ENCODE results near the gene MROH2A. TPM values are rescaled to one million over a fixed set of nuclear protein-coding genes. Genes with fewer than 3 reads are reported as not detected.
A peak's percentile ranks its signal among the peaks of the same experiment; 100 is the strongest.

Gene MROH2A
- total and polyA plus RNA-seq, 4 donors = 0.08 to 0.28 (median 0.09) TPM; not detected in 1

- no peak overlapping the region for H3K9ac ChIP-seq (ENCODE audit: low read depth in 1 of 2, low read length in 2 of 2)
- no peaks in the 10 kb centered on the region for H3K36me3 ChIP-seq (ENCODE audit: control insufficient read depth in 4 of 4, insufficient read depth in 3 of 4, low read depth in 1 of 4, low read length in 3 of 4)
- no peak for TF ChIP-seq GABPA (IDR thresholded peaks at IDR 0.05 in 1 of 2, conservative IDR thresholded peaks at IDR 0.05 in 1 of 2)
- TF ChIP-seq ATF3 (IDR thresholded peaks at IDR 0.05) = no peak
- TF ChIP-seq SP1 (IDR thresholded peaks at IDR 0.05) = no peak
- no peak for TF ChIP-seq FOXA2 (IDR thresholded peaks at IDR 0.05)
- TF ChIP-seq HNF4G (IDR thresholded peaks at IDR 0.05) = no peak
- no peak for TF ChIP-seq TAF1 (conservative IDR thresholded peaks at IDR 0.05)
- no peak for TF ChIP-seq MAX (IDR thresholded peaks at IDR 0.05)
- no peak for TF ChIP-seq FOXA1 (IDR thresholded peaks at IDR 0.05)
- TF ChIP-seq JUND (IDR thresholded peaks at IDR 0.05) = no peak
- no peak for TF ChIP-seq ZBTB33 (IDR thresholded peaks at IDR 0.05)
- no peak for TF ChIP-seq HNF4A (conservative IDR thresholded peaks at IDR 0.05)
- TF ChIP-seq REST (IDR thresholded peaks at IDR 0.05) = no peak
- no peak for TF ChIP-seq RXRA (IDR thresholded peaks at IDR 0.05)
- no peak for TF ChIP-seq RAD21 (IDR thresholded peaks at IDR 0.05)
- TF ChIP-seq CTCF (IDR thresholded peaks at IDR 0.05; ENCODE audit: low read depth, low read length, missing input control) = no peak
- no peak for TF ChIP-seq NR2F2 (IDR thresholded peaks at IDR 0.05)
- TF ChIP-seq YY1 (IDR thresholded peaks at IDR 0.05) = no peak
- TF ChIP-seq EGR1 (IDR thresholded peaks at IDR 0.05; ENCODE audit: low read depth in 2 of 2) = no peak
- WGBS = 89% methylated on average over 3 of the region's 3 CpGs
- H3K27me3 ChIP-seq (ENCODE audit: control insufficient read depth in 4 of 4, insufficient read depth in 4 of 4, low read length in 3 of 4) = no peaks in the 10 kb centered on the region
- no peaks in the 10 kb centered on the region for H3K9me3 ChIP-seq (ENCODE audit: control insufficient read depth in 4 of 4, low read length in 3 of 4)
- peak overlapping the region; percentile 31 to 56 for H3K27ac ChIP-seq (ENCODE audit: low read depth in 1 of 2, low read length in 2 of 2)
- H3K4me3 ChIP-seq (ENCODE audit: low read depth in 1 of 3, low read length in 3 of 3) = no peak overlapping the region
- H3K4me1 ChIP-seq (ENCODE audit: control insufficient read depth in 4 of 4, insufficient read depth in 4 of 4, low read length in 3 of 4) = peaks cover 2 to 21% (median 13%) of the 10 kb centered on the region in 4 donors
- DNase-seq (ENCODE audit: low spot score) = no peak
Observed at GRCh38 chr2:233817361-233817911, 39.3 kb downstream of the MROH2A start.
